Brain pericyte (primary cell): ENCODE data around the gene TP53AIP1.

Experiments used
- DNase-seq: peaks from one replicate; pipeline ENCODE4 v3.0.0-alpha.2; 2012; ENCODE audit warnings: low read depth, low spot score

TP53AIP1 gene

GRCh38 chr11:128890543-128891368 is 51.9 kb downstream of the TP53AIP1 start, which contains the start of gene KCNJ5:
Gene KCNJ5 (plus strand): TSS chr11:128891356. CDS start chr11:128911274, 19,918 bp downstream.
- DNase-seq: no peak

GRCh38 chr11:128890216-128890542 is 52.5 kb downstream of the TP53AIP1 start:
- no peak for DNase-seq

- no peak for DNase-seq
These were observed 52.9 kb downstream of the TP53AIP1 start for GRCh38 chr11:128889657-128890213.

DNA sequence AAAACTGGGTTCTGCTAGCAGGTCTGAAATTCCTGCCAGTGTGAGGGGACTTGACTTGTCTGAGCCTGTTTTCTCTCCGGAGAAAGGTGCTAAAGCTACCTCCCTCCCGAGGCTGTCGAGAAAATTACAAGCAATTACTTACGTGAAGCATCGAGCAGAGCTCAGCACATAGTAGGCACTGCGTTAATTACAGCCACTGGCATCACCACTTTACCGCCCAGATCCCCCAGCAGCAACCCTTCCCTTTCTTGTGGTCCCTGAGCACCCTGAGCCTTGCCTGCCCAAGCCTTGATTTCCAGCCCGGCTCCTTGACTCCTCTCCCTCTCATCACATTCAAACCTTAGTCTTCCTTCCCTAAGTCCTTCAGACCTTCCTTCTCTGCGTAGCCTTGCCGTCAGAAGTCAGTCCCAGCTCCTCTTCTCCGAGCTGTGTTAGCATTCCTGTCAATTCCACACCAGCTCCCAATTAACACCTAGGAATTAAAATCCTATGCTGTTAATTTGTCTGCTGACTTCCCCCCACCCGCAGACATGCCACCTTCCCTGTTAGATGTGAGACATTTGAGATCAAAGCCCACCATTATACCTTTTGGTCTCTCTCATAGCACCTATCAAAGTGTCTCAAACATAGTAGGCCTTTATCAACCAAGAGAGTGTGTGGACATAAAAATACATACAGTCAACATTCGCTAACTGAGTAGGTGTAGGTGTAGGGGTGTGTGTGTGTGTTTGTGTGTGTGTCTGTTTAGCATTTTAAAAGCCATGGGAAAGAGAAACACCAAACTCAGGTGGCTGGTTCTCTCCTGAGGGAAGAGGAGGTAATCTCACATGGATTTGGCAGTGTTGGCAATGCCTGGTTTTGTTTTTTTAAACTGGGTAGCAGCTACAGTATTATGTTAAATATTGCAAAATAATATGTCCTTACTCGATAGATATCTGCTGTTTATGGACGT is 54.4 kb downstream of the TP53AIP1 start:
- no peak for DNase-seq

DNA sequence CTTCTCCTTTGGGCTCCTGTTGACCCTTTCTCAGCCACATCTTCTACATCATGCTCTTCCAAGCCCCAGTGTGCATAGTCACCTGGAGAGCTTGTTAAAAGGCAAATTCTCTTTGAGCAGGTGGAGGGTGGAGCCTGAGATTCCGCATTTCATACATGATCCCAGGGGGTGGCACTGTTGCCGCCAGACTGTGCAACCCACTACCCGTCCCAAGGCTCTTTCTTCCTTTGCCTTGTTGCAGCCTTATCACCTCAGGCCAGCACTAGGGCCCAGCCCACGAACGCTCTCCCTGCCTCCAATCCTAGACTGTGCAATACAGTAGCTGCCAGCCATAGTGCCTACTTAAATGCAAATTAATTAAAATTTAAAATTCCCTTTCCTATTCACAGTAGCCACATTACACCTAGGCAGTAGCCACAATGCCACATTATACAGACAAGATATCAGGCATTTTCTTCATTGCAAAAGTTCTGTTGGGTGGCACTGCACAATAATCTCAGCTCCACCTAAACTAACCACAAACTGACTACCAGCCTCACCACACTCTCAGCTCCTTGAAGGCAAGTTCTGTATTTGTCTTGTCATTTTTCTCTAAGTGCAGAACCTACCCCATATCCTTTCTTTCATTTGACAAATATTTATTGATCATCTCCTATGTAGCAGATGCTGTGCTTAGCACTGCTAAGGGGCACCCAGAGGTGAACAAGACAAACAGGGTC is 56.1 kb downstream of the TP53AIP1 start:
- no peak for DNase-seq
